GM23338 (cell line): ENCODE measurements around the gene CSTB. TPM values are rescaled to one million over a fixed set of nuclear protein-coding genes. Genes with fewer than 3 reads are reported as not detected.

Source experiments
- ATAC-seq: fragments of 200-7000 bp; cut with Tn5 transposase; 3 replicates; pipeline ENCODE4 v1.9.1; 2020
- DNase-seq: peaks from one replicate; pipeline ENCODE4 v3.0.0-alpha.2; 2015; ENCODE audit warnings: low spot score
- H2AFZ ChIP-seq: fragments of 200-600 bp; sonication (generic); 2 replicates; pipeline ENCODE4 v1.8.0; 2016; ENCODE audit warnings: antibody characterized with exemption, mild to moderate bottlenecking, moderate library complexity
- H3F3A ChIP-seq: fragments of 200-600 bp; sonication (generic); replicated peaks from 2 replicates; pipeline ENCODE4 v1.8.0; 2017; ENCODE audit warnings: antibody characterized with exemption, mixed run types, low read depth
- H3K27ac ChIP-seq: fragments of 200-600 bp; sonication (generic); 2 replicates; pipeline ENCODE4 v1.6.1; 2016; ENCODE audit warnings: low read depth
- H3K27me3 ChIP-seq: fragments of 200-600 bp; sonication (generic); 2 replicates; pipeline ENCODE4 v1.8.0; 2016; ENCODE audit warnings: mild to moderate bottlenecking, mixed run types, moderate library complexity; ENCODE audit not compliant: insufficient read depth
- H3K36me3 ChIP-seq: fragments of 200-600 bp; sonication (generic); 2 replicates; pipeline ENCODE4 v1.8.0; 2016; ENCODE audit warnings: mild to moderate bottlenecking; ENCODE audit not compliant: insufficient read depth
- H3K4me1 ChIP-seq: fragments of 200-600 bp; sonication (generic); 2 replicates; pipeline ENCODE4 v1.8.0; 2016; ENCODE audit warnings: mild to moderate bottlenecking, moderate library complexity; ENCODE audit not compliant: insufficient read depth
- H3K4me2 ChIP-seq: fragments of 200-600 bp; sonication (generic); 2 replicates; pipeline ENCODE4 v1.7.1; 2017; ENCODE audit warnings: mixed run types
- H3K4me3 ChIP-seq: fragments of 200-600 bp; sonication (generic); 2 replicates; pipeline ENCODE4 v1.6.1; 2016; ENCODE audit warnings: mixed run types
- H3K79me2 ChIP-seq: fragments of 200-600 bp; sonication (generic); replicated peaks from 2 replicates; pipeline ENCODE4 v1.8.0; 2017; ENCODE audit warnings: mild to moderate bottlenecking; ENCODE audit not compliant: insufficient read depth
- H3K9me2 ChIP-seq: fragments of 200-600 bp; sonication (generic); 2 replicates; pipeline ENCODE4 v1.8.0; 2017; ENCODE audit not compliant: insufficient read depth
- H4K20me1 ChIP-seq: fragments of 200-600 bp; sonication (generic); replicated peaks from 2 replicates; pipeline ENCODE4 v1.8.0; 2017; ENCODE audit warnings: mild to moderate bottlenecking; ENCODE audit not compliant: insufficient read depth
- H3K27ac Mint-ChIP-seq: 2 replicates; pipeline ENCODE4 v1.8.0; 2020; ENCODE audit warnings: inconsistent platforms, mild to moderate bottlenecking, moderate library complexity, mixed read lengths
- H3K27me3 Mint-ChIP-seq: 3 replicates; pipeline ENCODE4 v1.8.0; 2022; ENCODE audit warnings: low read depth, mild to moderate bottlenecking, moderate library complexity, mixed read lengths, inconsistent platforms; ENCODE audit not compliant: insufficient read depth, poor library complexity
- H3K36me3 Mint-ChIP-seq: 3 replicates; pipeline ENCODE4 v1.8.0; 2021; ENCODE audit warnings: low read depth, mild to moderate bottlenecking, inconsistent platforms, moderate library complexity, mixed read lengths
- H3K4me1 Mint-ChIP-seq: 3 replicates; pipeline ENCODE4 v1.8.0; 2020; ENCODE audit warnings: mild to moderate bottlenecking, inconsistent platforms, mixed read lengths
- H3K4me3 Mint-ChIP-seq: 3 replicates; pipeline ENCODE4 v1.8.0; 2021; ENCODE audit warnings: moderate library complexity, mild to moderate bottlenecking, inconsistent platforms, mixed read lengths
- H3K9me3 Mint-ChIP-seq: 3 replicates; pipeline ENCODE4 v1.8.0; 2020; ENCODE audit warnings: moderate library complexity, mild to moderate bottlenecking, inconsistent platforms, mixed read lengths
- EZH2 ChIP-seq: fragments of 200-600 bp; sonication (generic); IDR thresholded peaks from one replicate; pipeline ENCODE4 v1.8.0; 2017; ENCODE audit warnings: antibody characterized with exemption, mild to moderate bottlenecking, low read depth; ENCODE audit not compliant: unreplicated experiment
- JUNB ChIP-seq: IDR thresholded peaks from one replicate; pipeline ENCODE4 v1.6.1; 2016; ENCODE audit warnings: antibody characterized with exemption; ENCODE audit not compliant: unreplicated experiment
- NANOG ChIP-seq: IDR thresholded peaks from 2 replicates; pipeline ENCODE4 v1.6.1; 2016; ENCODE audit warnings: antibody characterized with exemption, borderline replicate concordance
- ZNF114 ChIP-seq: fragments of 250-450 bp; sonication (Bioruptor Pico); IDR thresholded peaks from 2 replicates; pipeline ENCODE4 v1.5.0; 2020; ENCODE audit warnings: mild to moderate bottlenecking, moderate library complexity
- polyA plus RNA-seq: library from polyadenylated mRNA; unstranded; fragments of >200 nt; fragmentation: Nextera tagmentation; extraction: Ambion mirVana; gene quantifications from 2 replicates; pipeline ENCODE4 v1.2.1, GENCODE V29; 2016
- total RNA-seq: library from RNA; depleted of rRNA; stranded (reverse); fragments of >200 nt; shearing (Covaris generic); gene quantifications from 2 replicates; pipeline ENCODE4 v1.2.3, GENCODE V29; 2014
- TF ChIP-seq, protein P1 (sequence below): fragments of 250-450 bp; sonication (Bioruptor Pico); IDR thresholded peaks from 2 replicates; pipeline ENCODE4 v1.5.0; 2020; ENCODE audit warnings: mild to moderate bottlenecking, moderate library complexity
- TF ChIP-seq, protein P2 (sequence below): IDR thresholded peaks from 2 replicates; pipeline ENCODE4 v1.6.1; 2016; ENCODE audit warnings: antibody characterized with exemption
- TF ChIP-seq, protein P3 (sequence below), 2 experiments: fragments of 200-600 bp in 1 of 2; sonication (generic) in 1 of 2; conservative IDR thresholded peaks; 2 replicates each; pipeline versions ENCODE4 v1.5.1 to v1.6.1; 2016 to 2017; ENCODE audit warnings: antibody characterized with exemption in 2 of 2, low read depth in 2 of 2, mild to moderate bottlenecking in 2 of 2, moderate library complexity in 1 of 2

The CSTB gene
- total and polyA plus RNA-seq, 2 experiments from 2014 or later = 10.0 to 142 TPM

DNA sequence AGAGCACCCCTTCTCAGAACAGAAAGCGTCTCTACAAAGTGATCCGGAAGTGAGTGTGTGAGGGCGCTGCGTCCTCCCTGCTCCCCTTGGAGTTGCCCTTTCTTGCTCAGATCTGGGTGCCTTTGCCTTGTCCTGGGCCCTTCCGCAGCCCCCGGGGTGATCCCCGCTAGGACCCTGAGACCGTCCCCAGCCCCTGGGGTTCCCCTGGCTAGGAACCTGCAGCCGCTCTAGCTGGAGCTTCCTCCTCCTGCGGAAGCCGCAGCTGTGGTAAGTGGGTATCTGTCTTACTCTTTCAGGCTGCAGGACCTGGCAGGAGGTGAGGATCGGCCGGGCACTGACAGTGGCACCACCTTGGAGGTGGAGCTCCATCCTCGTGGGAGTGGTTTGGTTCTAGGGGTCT is 24.5 kb upstream of the CSTB start:
- Histone ChIP-seq H3F3A (0 out of 2 replicates have a peak, but pooled peaks cover 3% of the 10 kb centered on the region), H3K36me3 (peaks cover 25% of the 10 kb centered on the region), H3K4me1 (no peaks in the 10 kb centered on the region), H3K27me3 (no peaks in the 10 kb centered on the region), H3K4me3 (no peak overlapping the region), H4K20me1 (no peaks in the 10 kb centered on the region; the same call in 1 of the 2 replicates), H3K9me2 (no peaks in the 10 kb centered on the region), H3K27ac (no peak overlapping the region), H3K4me2 (no peak overlapping the region), H3K79me2 (peaks cover 3% of the 10 kb centered on the region), H2AFZ (no peak overlapping the region)
- Mint-ChIP-seq H3K9me3 (no peaks in the 10 kb centered on the region), H3K27ac (no peak overlapping the region), H3K27me3 (peaks cover 16% of the 10 kb centered on the region), H3K4me1 (no peaks in the 10 kb centered on the region), H3K36me3 (peaks cover 83% of the 10 kb centered on the region), H3K4me3 (no peak overlapping the region)
- TF ChIP-seq ZNF114 (CRISPR knock-in tag) (no peak), EZH2 (no peak), JUNB (no peak), NANOG (no peak)
- TF ChIP-seq, protein P1, sequence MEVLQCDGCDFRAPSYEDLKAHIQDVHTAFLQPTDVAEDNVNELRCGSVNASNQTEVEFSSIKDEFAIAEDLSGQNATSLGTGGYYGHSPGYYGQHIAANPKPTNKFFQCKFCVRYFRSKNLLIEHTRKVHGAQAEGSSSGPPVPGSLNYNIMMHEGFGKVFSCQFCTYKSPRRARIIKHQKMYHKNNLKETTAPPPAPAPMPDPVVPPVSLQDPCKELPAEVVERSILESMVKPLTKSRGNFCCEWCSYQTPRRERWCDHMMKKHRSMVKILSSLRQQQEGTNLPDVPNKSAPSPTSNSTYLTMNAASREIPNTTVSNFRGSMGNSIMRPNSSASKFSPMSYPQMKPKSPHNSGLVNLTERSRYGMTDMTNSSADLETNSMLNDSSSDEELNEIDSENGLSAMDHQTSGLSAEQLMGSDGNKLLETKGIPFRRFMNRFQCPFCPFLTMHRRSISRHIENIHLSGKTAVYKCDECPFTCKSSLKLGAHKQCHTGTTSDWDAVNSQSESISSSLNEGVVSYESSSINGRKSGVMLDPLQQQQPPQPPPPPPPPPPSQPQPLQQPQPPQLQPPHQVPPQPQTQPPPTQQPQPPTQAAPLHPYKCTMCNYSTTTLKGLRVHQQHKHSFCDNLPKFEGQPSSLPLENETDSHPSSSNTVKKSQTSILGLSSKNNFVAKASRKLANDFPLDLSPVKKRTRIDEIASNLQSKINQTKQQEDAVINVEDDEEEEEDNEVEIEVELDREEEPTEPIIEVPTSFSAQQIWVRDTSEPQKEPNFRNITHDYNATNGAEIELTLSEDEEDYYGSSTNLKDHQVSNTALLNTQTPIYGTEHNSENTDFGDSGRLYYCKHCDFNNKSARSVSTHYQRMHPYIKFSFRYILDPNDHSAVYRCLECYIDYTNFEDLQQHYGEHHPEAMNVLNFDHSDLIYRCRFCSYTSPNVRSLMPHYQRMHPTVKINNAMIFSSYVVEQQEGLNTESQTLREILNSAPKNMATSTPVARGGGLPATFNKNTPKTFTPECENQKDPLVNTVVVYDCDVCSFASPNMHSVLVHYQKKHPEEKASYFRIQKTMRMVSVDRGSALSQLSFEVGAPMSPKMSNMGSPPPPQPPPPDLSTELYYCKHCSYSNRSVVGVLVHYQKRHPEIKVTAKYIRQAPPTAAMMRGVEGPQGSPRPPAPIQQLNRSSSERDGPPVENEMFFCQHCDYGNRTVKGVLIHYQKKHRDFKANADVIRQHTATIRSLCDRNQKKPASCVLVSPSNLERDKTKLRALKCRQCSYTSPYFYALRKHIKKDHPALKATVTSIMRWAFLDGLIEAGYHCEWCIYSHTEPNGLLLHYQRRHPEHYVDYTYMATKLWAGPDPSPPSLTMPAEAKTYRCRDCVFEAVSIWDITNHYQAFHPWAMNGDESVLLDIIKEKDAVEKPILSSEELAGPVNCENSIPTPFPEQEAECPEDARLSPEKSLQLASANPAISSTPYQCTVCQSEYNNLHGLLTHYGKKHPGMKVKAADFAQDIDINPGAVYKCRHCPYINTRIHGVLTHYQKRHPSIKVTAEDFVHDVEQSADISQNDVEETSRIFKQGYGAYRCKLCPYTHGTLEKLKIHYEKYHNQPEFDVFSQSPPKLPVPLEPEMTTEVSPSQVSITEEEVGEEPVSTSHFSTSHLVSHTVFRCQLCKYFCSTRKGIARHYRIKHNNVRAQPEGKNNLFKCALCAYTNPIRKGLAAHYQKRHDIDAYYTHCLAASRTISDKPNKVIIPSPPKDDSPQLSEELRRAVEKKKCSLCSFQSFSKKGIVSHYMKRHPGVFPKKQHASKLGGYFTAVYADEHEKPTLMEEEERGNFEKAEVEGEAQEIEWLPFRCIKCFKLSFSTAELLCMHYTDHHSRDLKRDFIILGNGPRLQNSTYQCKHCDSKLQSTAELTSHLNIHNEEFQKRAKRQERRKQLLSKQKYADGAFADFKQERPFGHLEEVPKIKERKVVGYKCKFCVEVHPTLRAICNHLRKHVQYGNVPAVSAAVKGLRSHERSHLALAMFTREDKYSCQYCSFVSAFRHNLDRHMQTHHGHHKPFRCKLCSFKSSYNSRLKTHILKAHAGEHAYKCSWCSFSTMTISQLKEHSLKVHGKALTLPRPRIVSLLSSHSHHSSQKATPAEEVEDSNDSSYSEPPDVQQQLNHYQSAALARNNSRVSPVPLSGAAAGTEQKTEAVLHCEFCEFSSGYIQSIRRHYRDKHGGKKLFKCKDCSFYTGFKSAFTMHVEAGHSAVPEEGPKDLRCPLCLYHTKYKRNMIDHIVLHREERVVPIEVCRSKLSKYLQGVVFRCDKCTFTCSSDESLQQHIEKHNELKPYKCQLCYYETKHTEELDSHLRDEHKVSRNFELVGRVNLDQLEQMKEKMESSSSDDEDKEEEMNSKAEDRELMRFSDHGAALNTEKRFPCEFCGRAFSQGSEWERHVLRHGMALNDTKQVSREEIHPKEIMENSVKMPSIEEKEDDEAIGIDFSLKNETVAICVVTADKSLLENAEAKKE (CRISPR knock-in tag) = no peak
- TF ChIP-seq, protein P2, sequence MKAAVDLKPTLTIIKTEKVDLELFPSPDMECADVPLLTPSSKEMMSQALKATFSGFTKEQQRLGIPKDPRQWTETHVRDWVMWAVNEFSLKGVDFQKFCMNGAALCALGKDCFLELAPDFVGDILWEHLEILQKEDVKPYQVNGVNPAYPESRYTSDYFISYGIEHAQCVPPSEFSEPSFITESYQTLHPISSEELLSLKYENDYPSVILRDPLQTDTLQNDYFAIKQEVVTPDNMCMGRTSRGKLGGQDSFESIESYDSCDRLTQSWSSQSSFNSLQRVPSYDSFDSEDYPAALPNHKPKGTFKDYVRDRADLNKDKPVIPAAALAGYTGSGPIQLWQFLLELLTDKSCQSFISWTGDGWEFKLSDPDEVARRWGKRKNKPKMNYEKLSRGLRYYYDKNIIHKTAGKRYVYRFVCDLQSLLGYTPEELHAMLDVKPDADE = no peak
- TF ChIP-seq, protein P3, sequence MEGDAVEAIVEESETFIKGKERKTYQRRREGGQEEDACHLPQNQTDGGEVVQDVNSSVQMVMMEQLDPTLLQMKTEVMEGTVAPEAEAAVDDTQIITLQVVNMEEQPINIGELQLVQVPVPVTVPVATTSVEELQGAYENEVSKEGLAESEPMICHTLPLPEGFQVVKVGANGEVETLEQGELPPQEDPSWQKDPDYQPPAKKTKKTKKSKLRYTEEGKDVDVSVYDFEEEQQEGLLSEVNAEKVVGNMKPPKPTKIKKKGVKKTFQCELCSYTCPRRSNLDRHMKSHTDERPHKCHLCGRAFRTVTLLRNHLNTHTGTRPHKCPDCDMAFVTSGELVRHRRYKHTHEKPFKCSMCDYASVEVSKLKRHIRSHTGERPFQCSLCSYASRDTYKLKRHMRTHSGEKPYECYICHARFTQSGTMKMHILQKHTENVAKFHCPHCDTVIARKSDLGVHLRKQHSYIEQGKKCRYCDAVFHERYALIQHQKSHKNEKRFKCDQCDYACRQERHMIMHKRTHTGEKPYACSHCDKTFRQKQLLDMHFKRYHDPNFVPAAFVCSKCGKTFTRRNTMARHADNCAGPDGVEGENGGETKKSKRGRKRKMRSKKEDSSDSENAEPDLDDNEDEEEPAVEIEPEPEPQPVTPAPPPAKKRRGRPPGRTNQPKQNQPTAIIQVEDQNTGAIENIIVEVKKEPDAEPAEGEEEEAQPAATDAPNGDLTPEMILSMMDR (conservative IDR thresholded peaks at IDR 0.05; ENCODE audit: low read depth in 2 of 2) = no peak
- ATAC-seq (no peak), DNase-seq (no peak)
